ENCODE measurements around the gene MYOF. TPM values are rescaled to one million over a fixed set of nuclear protein-coding genes. Genes with fewer than 3 reads are reported as not detected.
"Not testable (repeated sequence)": the region's sequence is repeated elsewhere in the genome, so short reads cannot be mapped to it uniquely, and the experiment has no call there.

Gene MYOF
- total and polyA plus RNA-seq, 7 donors, result 0.70 to 9.4 (median 4.2) TPM

GRCh38 chr10:93473161-93473560, 9.0 kb downstream of the MYOF start:
- no peaks in the 10 kb centered on the region for H3K27me3 ChIP-seq (ENCODE audit: insufficient read depth in 3 of 3, low read length in 2 of 3)
- no peaks in the 10 kb centered on the region for H3K9me3 ChIP-seq
- TF ChIP-seq, protein P1, sequence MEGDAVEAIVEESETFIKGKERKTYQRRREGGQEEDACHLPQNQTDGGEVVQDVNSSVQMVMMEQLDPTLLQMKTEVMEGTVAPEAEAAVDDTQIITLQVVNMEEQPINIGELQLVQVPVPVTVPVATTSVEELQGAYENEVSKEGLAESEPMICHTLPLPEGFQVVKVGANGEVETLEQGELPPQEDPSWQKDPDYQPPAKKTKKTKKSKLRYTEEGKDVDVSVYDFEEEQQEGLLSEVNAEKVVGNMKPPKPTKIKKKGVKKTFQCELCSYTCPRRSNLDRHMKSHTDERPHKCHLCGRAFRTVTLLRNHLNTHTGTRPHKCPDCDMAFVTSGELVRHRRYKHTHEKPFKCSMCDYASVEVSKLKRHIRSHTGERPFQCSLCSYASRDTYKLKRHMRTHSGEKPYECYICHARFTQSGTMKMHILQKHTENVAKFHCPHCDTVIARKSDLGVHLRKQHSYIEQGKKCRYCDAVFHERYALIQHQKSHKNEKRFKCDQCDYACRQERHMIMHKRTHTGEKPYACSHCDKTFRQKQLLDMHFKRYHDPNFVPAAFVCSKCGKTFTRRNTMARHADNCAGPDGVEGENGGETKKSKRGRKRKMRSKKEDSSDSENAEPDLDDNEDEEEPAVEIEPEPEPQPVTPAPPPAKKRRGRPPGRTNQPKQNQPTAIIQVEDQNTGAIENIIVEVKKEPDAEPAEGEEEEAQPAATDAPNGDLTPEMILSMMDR (IDR thresholded peaks at IDR 0.05), result no peak
- H3K4me3 ChIP-seq, result no peak overlapping the region
- ATAC-seq (no peak), DNase-seq (no peak)
- H3K36me3 ChIP-seq (ENCODE audit: insufficient read depth in 1 of 2, low read depth in 1 of 2), result no peaks in the 10 kb centered on the region
- 88 to 100% (median 92%) methylated on average over 2 of the region's 2 CpGs for WGBS, 3 donors
- H3K27ac ChIP-seq, result no peak overlapping the region
- peaks cover 4% of the 10 kb centered on the region for H3K4me1 ChIP-seq
- intact Hi-C loops (cut with DNase I), result no loop called here

DNA sequence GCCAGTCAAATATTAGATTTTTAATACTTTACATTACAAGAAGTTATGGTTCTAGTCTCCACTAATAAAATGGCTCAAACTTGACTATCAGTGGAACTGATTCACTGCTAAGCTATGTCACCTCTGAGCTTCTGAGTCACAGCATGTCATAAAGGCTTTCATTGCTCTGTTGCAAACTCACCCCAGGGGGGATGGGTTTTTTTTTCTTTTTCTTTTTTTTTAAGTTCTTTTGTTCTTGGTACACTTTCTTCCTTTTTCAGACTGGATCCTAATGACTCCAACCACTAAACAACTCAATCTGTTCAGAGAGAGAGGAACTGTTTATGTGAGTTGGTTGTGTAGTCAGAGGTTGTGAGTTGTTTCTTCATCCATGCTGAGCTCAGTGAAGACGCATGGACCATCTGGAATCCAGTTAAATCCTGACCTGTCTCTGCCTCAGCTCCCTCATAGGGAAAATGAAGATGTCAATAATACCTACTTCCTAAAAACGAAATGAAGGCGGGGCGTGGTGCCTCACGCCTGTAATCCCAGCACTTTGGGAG, 11.0 kb downstream of the MYOF start:
- DNase-seq (no peak), ATAC-seq (peak; percentile 44 to 72 (median 64))
- 92 to 94% (median 94%) methylated on average over 5 of the region's 5 CpGs for WGBS, 3 donors
- Histone ChIP-seq H3K4me1 (peaks cover 11% of the 10 kb centered on the region), H3K4me3 (no peak overlapping the region), H3K36me3 (ENCODE audit: insufficient read depth in 1 of 2, low read depth in 1 of 2) (no peaks in the 10 kb centered on the region), H3K9me3 (no peaks in the 10 kb centered on the region), H3K27ac (peak overlapping the region; percentile 44), H3K27me3 (ENCODE audit: insufficient read depth in 3 of 3, low read length in 2 of 3) (no peaks in the 10 kb centered on the region)
- intact Hi-C loops (cut with DNase I), result no loop called here
- TF ChIP-seq, protein P1 (IDR thresholded peaks at IDR 0.05), result no peak

GRCh38 chr10:93469454-93469853, 12.7 kb downstream of the MYOF start:
- DNase-seq (no peak), ATAC-seq (peak in 3 of 4 donors; percentile 28 to 46 (median 38))
- Histone ChIP-seq H3K36me3 (ENCODE audit: insufficient read depth in 1 of 2, low read depth in 1 of 2) (no peaks in the 10 kb centered on the region), H3K9me3 (no peaks in the 10 kb centered on the region), H3K4me3 (no peak overlapping the region), H3K27me3 (ENCODE audit: insufficient read depth in 3 of 3, low read length in 2 of 3) (no peaks in the 10 kb centered on the region), H3K4me1 (peaks cover 17% of the 10 kb centered on the region), H3K27ac (no peak overlapping the region)
- intact Hi-C loops (cut with DNase I), result no loop called here
- TF ChIP-seq, protein P1 (IDR thresholded peaks at IDR 0.05), result no peak
- 42 to 56% (median 46%) methylated on average over 3 of the region's 3 CpGs for WGBS, 3 donors

DNA sequence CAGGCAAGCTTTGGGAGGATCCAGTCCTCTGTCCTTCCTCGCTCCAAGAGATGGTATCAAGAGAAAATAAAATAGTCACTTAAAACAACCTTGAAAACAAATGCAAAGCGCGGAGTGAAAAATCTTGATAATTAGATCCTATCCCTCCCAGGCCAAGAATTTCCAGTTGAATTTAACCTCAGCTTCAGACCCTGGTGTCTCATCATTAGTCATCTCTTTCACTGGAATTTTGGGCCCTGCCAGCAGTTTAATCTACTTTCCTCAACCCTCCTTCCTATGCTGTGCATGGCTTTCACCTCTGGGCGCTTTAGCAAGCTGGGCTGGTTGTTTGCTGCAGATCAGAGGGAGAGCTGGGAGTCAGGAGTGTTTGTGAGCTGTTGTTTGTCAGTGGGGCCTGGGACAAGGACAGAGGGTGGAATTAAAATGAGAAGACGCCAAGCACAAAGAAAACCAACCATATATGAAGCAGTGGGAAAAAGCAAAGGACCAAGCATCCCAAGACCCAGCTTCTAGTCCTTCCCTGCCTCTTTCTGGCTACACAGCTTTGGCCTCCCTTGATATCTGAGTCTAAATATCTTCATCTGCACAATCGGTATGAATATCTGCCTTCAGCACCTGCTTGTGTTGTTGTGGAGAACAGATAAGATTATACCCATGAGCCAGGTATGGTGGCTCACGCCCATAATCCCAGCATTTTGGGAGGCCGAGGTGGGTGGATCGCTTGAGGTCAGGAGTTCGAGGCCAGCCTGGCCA, 13.5 kb downstream of the MYOF start:
- TF ChIP-seq, protein P1 (IDR thresholded peaks at IDR 0.05), result no peak
- no peaks in the 10 kb centered on the region for H3K9me3 ChIP-seq
- no peak overlapping the region for H3K4me3 ChIP-seq
- 77 to 85% (median 80%) methylated on average over 10 of the region's 10 CpGs for WGBS, 3 donors
- ATAC-seq, result no peak
- peaks cover 17% of the 10 kb centered on the region for H3K4me1 ChIP-seq
- no peaks in the 10 kb centered on the region for H3K27me3 ChIP-seq (ENCODE audit: insufficient read depth in 3 of 3, low read length in 2 of 3)
- no peaks in the 10 kb centered on the region for H3K36me3 ChIP-seq (ENCODE audit: insufficient read depth in 1 of 2, low read depth in 1 of 2)
- peak overlapping the region; percentile 46 for H3K27ac ChIP-seq
- DNase-seq, result peak in 1 of 2 donors; percentile 20
- intact Hi-C loops (cut with DNase I), result no loop called here

- DNase-seq; H3K4me3 ChIP-seq; ATAC-seq; H3K36me3 ChIP-seq (ENCODE audit: insufficient read depth in 1 of 2, low read depth in 1 of 2); H3K27ac ChIP-seq; H3K9me3 ChIP-seq; H3K27me3 ChIP-seq (ENCODE audit: insufficient read depth in 3 of 3, low read length in 2 of 3); intact Hi-C loops (cut with DNase I): not testable (repeated sequence)
- WGBS, 3 donors, result 72 to 93% (median 77%) methylated on average over 1 to 2 of the region's 4 CpGs
- H3K4me1 ChIP-seq, result peaks cover 17% of the 10 kb centered on the region
These were observed 14.5 kb downstream of the MYOF start for GRCh38 chr10:93467635-93468034.

Measured in psoas muscle (tissue), 8 donors.